OCI-LY1 (cell line): Measurements from ENCODE around the gene NDC80.

Experiments
- CTCF ChIP-seq: fragments of 200-600 bp; sonication (generic), shearing (Covaris generic); IDR thresholded peaks from 2 replicates; pipeline ENCODE4 v1.5.1; 2017; ENCODE audit warnings: mild to moderate bottlenecking, antibody characterized with exemption, low read length, moderate library complexity, mixed read lengths
- EZH2 ChIP-seq: fragments of 200-600 bp; sonication (generic), shearing (Covaris generic); IDR thresholded peaks from 2 replicates; pipeline ENCODE4 v1.8.0; 2017; ENCODE audit warnings: borderline replicate concordance, mixed run types, mild to moderate bottlenecking, antibody characterized with exemption, low read length, moderate library complexity, mixed read lengths

GRCh38 chr18:2538844-2539243 is 32.5 kb upstream of the NDC80 start:
- TF ChIP-seq CTCF (no peak), EZH2 (no peak)
